ENCODE results near the gene PATZ1. TPM values are rescaled to one million over a fixed set of nuclear protein-coding genes. Genes with fewer than 3 reads are reported as not detected.

The PATZ1 gene
- total RNA-seq, 4 donors from 2014 or later = 15.7 to 18.0 (median 17.7) TPM

GRCh38 chr22:31279821-31280505 lies 66.2 kb downstream of the PATZ1 start:
- Histone ChIP-seq H3K27ac (peak overlapping the region in 1 of 4 donors; percentile 4), H3K27me3 (no peaks in the 10 kb centered on the region), H3K4me3 (no peak overlapping the region), H3K36me3 (peaks cover 0 to 90% of the 10 kb centered on the region in 2 donors), H3K9me3 (no peaks in the 10 kb centered on the region), H3K4me1 (peaks cover 0 to 14% (median 0%) of the 10 kb centered on the region in 3 donors)
- no peak for ATAC-seq
- TF ChIP-seq POLR2A (IDR thresholded peaks at IDR 0.05) = no peak

GRCh38 chr22:31279327-31279669 lies 66.8 kb downstream of the PATZ1 start:
- Histone ChIP-seq H3K27ac (peak overlapping the region in 3 of 4 donors; percentile 4 to 45 (median 14)), H3K27me3 (no peaks in the 10 kb centered on the region), H3K36me3 (peaks cover 0 to 90% of the 10 kb centered on the region in 2 donors), H3K9me3 (no peaks in the 10 kb centered on the region), H3K4me1 (peaks cover 0 to 7% (median 0%) of the 10 kb centered on the region in 3 donors), H3K4me3 (no peak overlapping the region)
- no peak for ATAC-seq
- no peak for TF ChIP-seq EP300 (IDR thresholded peaks at IDR 0.05)
- no peak for TF ChIP-seq POLR2AphosphoS5 (IDR thresholded peaks at IDR 0.05)
- TF ChIP-seq CTCF (IDR thresholded peaks at IDR 0.05) = no peak
- no peak for TF ChIP-seq POLR2A (IDR thresholded peaks at IDR 0.05)

- H3K27ac ChIP-seq = peak overlapping the region in 3 of 4 donors; percentile 5 to 45 (median 14)
- peaks cover 0 to 6% (median 0%) of the 10 kb centered on the region in 3 donors for H3K4me1 ChIP-seq
- ATAC-seq = no peak
- H3K4me3 ChIP-seq = no peak overlapping the region
- peaks cover 0 to 90% of the 10 kb centered on the region in 2 donors for H3K36me3 ChIP-seq
- no peaks in the 10 kb centered on the region for H3K9me3 ChIP-seq
- H3K27me3 ChIP-seq = no peaks in the 10 kb centered on the region
- 62 to 100% methylated on average over 2 to 4 of the region's 6 CpGs for WGBS, 2 donors (ENCODE audit: low coverage in 1 of 2)
- TF ChIP-seq CTCF (IDR thresholded peaks at IDR 0.05) (no peak), POLR2AphosphoS5 (IDR thresholded peaks at IDR 0.05) (no peak), EP300 (IDR thresholded peaks at IDR 0.05) (no peak), POLR2A (IDR thresholded peaks at IDR 0.05) (no peak)
Observed at GRCh38 chr22:31278626-31279326, 67.4 kb downstream of the PATZ1 start.

DNA sequence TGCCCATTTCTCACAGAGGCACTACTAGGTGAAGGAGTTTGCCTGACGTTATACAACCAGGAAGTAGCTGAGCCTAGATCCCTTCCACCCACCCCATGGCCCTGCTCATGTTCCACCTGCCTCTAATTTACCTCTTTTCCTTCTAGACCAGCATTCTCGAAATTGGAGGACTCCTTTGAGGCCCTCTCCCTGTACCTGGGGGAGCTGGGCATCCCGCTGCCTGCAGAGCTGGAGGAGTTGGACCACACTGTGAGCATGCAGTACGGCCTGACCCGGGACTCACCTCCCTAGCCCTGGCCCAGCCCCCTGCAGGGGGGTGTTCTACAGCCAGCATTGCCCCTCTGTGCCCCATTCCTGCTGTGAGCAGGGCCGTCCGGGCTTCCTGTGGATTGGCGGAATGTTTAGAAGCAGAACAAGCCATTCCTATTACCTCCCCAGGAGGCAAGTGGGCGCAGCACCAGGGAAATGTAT lies 68.0 kb downstream of the PATZ1 start:
- Histone ChIP-seq H3K4me3 (no peak overlapping the region), H3K9me3 (no peaks in the 10 kb centered on the region), H3K27ac (peak overlapping the region in 2 of 4 donors; percentile 5 to 21), H3K36me3 (peaks cover 0 to 90% of the 10 kb centered on the region in 2 donors), H3K4me1 (peaks cover 0 to 6% (median 0%) of the 10 kb centered on the region in 3 donors), H3K27me3 (no peaks in the 10 kb centered on the region)
- TF ChIP-seq EP300 (IDR thresholded peaks at IDR 0.05) (no peak), POLR2A (IDR thresholded peaks at IDR 0.05) (no peak), CTCF (IDR thresholded peaks at IDR 0.05) (no peak)
- 71 to 81% methylated on average over 2 to 3 of the region's 9 CpGs for WGBS, 2 donors (ENCODE audit: low coverage in 1 of 2)
- no peak for ATAC-seq

DNA sequence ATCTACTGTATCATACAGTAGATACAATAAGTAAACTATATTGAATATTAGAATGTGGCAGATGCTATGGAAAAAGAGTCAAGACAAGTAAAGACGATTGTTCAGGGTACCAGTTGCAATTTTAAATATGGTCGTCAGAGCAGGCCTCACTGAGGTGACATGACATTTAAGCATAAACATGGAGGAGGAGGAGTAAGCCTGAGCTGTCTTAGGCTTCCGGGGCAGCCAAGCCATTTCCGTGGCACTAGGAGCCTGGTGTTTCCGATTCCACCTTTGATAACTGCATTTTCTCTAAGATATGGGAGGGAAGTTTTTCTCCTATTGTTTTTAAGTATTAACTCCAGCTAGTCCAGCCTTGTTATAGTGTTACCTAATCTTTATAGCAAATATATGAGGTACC lies 68.4 kb downstream of the PATZ1 start:
- H3K4me1 ChIP-seq = peaks cover 0 to 7% (median 0%) of the 10 kb centered on the region in 3 donors
- WGBS, 2 donors (ENCODE audit: low coverage in 1 of 2) = 66 to 71% methylated on average over 5 of the region's 5 CpGs
- TF ChIP-seq CTCF (IDR thresholded peaks at IDR 0.05) = no peak
- TF ChIP-seq POLR2A (IDR thresholded peaks at IDR 0.05) = no peak
- TF ChIP-seq EP300 (IDR thresholded peaks at IDR 0.05) = no peak
- no peak for TF ChIP-seq POLR2AphosphoS5 (IDR thresholded peaks at IDR 0.05)
- H3K27me3 ChIP-seq = no peaks in the 10 kb centered on the region
- H3K9me3 ChIP-seq = no peaks in the 10 kb centered on the region
- H3K4me3 ChIP-seq = no peak overlapping the region
- H3K27ac ChIP-seq = peak overlapping the region in 1 of 4 donors; percentile 21
- peaks cover 0 to 89% of the 10 kb centered on the region in 2 donors for H3K36me3 ChIP-seq
- ATAC-seq = no peak
